ENCODE results near the gene WDR81.

Gene WDR81

GRCh38 chr17:1742371-1743087 lies 18.0 kb downstream of the WDR81 start, which contains the start of gene SERPINF2:
TSS of gene SERPINF2 (plus strand) at chr17:1742871. CDS start at chr17:1744996, 2,125 bp downstream.
- Histone ChIP-seq H3K36me3 (ENCODE audit: insufficient read depth, low read length) (no peaks in the 10 kb centered on the region), H3K9ac (ENCODE audit: insufficient read length) (no peak within 1 kb of the TSS), H3K27ac (no peak within 1 kb of the TSS), H3K4me3 (no peak within 1 kb of the TSS), H3K9me3 (ENCODE audit: low read depth, low read length) (no peaks in the 10 kb centered on the region)
- DNase-seq (ENCODE audit: low read depth, low spot score) = no peak
- TF ChIP-seq POLR2AphosphoS5 (IDR thresholded peaks at IDR 0.05; ENCODE audit: borderline replicate concordance, low read depth, low read length) (no peak), FOXP2 (optimal IDR thresholded peaks at IDR 0.05; ENCODE audit: control extremely low read depth, extremely low read length, insufficient read depth) (no peak), EZH2 (IDR thresholded peaks at IDR 0.05) (no peak)

GRCh38 chr17:1743088-1743439 lies 18.6 kb downstream of the WDR81 start:
- Histone ChIP-seq H3K36me3 (ENCODE audit: insufficient read depth, low read length) (no peaks in the 10 kb centered on the region), H3K27ac (no peak overlapping the region), H3K9ac (ENCODE audit: insufficient read length) (no peak overlapping the region), H3K9me3 (ENCODE audit: low read depth, low read length) (no peaks in the 10 kb centered on the region), H3K4me3 (no peak overlapping the region)
- DNase-seq (ENCODE audit: low read depth, low spot score) = no peak
- no peak for TF ChIP-seq EZH2 (IDR thresholded peaks at IDR 0.05)

GRCh38 chr17:1744551-1745512 lies 20.3 kb downstream of the WDR81 start:
- Histone ChIP-seq H3K27ac (no peak overlapping the region), H3K9ac (ENCODE audit: insufficient read length) (no peak overlapping the region), H3K9me3 (ENCODE audit: low read depth, low read length) (no peaks in the 10 kb centered on the region), H3K36me3 (ENCODE audit: insufficient read depth, low read length) (no peaks in the 10 kb centered on the region), H3K4me3 (no peak overlapping the region)
- DNase-seq (ENCODE audit: low read depth, low spot score) = no peak
- TF ChIP-seq FOXP2 (optimal IDR thresholded peaks at IDR 0.05; ENCODE audit: control extremely low read depth, extremely low read length, insufficient read depth) = no peak
- TF ChIP-seq POLR2AphosphoS5 (IDR thresholded peaks at IDR 0.05; ENCODE audit: borderline replicate concordance, low read depth, low read length) = no peak
- TF ChIP-seq EZH2 (IDR thresholded peaks at IDR 0.05) = no peak

GRCh38 chr17:1745513-1746020 lies 21.1 kb downstream of the WDR81 start:
- Histone ChIP-seq H3K4me3 (no peak overlapping the region), H3K27ac (no peak overlapping the region), H3K36me3 (ENCODE audit: insufficient read depth, low read length) (no peaks in the 10 kb centered on the region), H3K9me3 (ENCODE audit: low read depth, low read length) (no peaks in the 10 kb centered on the region), H3K9ac (ENCODE audit: insufficient read length) (no peak overlapping the region)
- TF ChIP-seq FOXP2 (optimal IDR thresholded peaks at IDR 0.05; ENCODE audit: control extremely low read depth, extremely low read length, insufficient read depth) (no peak), EZH2 (IDR thresholded peaks at IDR 0.05) (no peak), POLR2AphosphoS5 (IDR thresholded peaks at IDR 0.05; ENCODE audit: borderline replicate concordance, low read depth, low read length) (no peak)
- DNase-seq (ENCODE audit: low read depth, low spot score) = no peak

DNA sequence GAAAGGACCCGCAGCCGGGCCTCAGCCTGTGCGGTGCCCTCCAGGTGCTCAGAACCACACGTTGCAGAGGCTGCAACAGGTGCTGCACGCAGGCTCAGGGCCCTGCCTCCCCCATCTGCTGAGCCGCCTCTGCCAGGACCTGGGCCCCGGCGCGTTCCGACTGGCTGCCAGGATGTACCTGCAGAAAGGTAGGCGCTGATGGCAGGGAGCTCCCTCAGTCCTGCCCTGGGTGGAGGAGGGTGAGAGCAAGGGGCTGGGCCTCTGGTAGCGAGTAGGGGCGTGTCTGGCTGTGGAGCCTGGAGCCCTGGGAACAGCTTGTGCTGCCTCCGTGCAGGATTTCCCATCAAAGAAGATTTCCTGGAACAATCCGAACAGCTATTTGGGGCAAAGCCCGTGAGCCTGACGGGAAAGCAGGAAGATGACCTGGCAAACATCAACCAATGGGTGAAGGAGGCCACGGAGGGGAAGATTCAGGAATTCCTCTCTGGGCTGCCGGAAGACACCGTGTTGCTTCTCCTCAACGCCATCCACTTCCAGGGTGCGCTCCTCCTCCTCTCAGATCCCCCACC lies 22.6 kb downstream of the WDR81 start:
- Histone ChIP-seq H3K9me3 (ENCODE audit: low read depth, low read length) (no peaks in the 10 kb centered on the region), H3K9ac (ENCODE audit: insufficient read length) (no peak overlapping the region), H3K36me3 (ENCODE audit: insufficient read depth, low read length) (no peaks in the 10 kb centered on the region), H3K4me3 (no peak overlapping the region), H3K27ac (no peak overlapping the region)
- TF ChIP-seq EZH2 (IDR thresholded peaks at IDR 0.05) (no peak), FOXP2 (optimal IDR thresholded peaks at IDR 0.05; ENCODE audit: control extremely low read depth, extremely low read length, insufficient read depth) (no peak), POLR2AphosphoS5 (IDR thresholded peaks at IDR 0.05; ENCODE audit: borderline replicate concordance, low read depth, low read length) (no peak)
- DNase-seq (ENCODE audit: low read depth, low spot score) = no peak

- no peaks in the 10 kb centered on the region for H3K9me3 ChIP-seq (ENCODE audit: low read depth, low read length)
- TF ChIP-seq POLR2AphosphoS5 (IDR thresholded peaks at IDR 0.05; ENCODE audit: borderline replicate concordance, low read depth, low read length) (no peak), EZH2 (IDR thresholded peaks at IDR 0.05) (no peak)
These were observed 26.1 kb downstream of the WDR81 start for GRCh38 chr17:1750628-1751027.

GRCh38 chr17:1752425-1753262 lies 28.1 kb downstream of the WDR81 start:
- Histone ChIP-seq H3K9ac (ENCODE audit: insufficient read length) (no peak overlapping the region), H3K27ac (no peak overlapping the region), H3K4me3 (no peak overlapping the region), H3K36me3 (ENCODE audit: insufficient read depth, low read length) (no peaks in the 10 kb centered on the region), H3K9me3 (ENCODE audit: low read depth, low read length) (no peaks in the 10 kb centered on the region)
- DNase-seq (ENCODE audit: low read depth, low spot score) = no peak
- TF ChIP-seq POLR2AphosphoS5 (IDR thresholded peaks at IDR 0.05; ENCODE audit: borderline replicate concordance, low read depth, low read length) = no peak
- no peak for TF ChIP-seq FOXP2 (optimal IDR thresholded peaks at IDR 0.05; ENCODE audit: control extremely low read depth, extremely low read length, insufficient read depth)
- no peak for TF ChIP-seq EZH2 (IDR thresholded peaks at IDR 0.05)

More at GRCh38 chr17:1750628-1751027, 26.1 kb downstream of the WDR81 start:
- DNase-seq (ENCODE audit: low read depth, low spot score) = no peak
- no peak overlapping the region for H3K27ac ChIP-seq
- no peak overlapping the region for H3K9ac ChIP-seq (ENCODE audit: insufficient read length)
- no peak overlapping the region for H3K4me3 ChIP-seq
- no peaks in the 10 kb centered on the region for H3K36me3 ChIP-seq (ENCODE audit: insufficient read depth, low read length)

Measured in SK-N-MC (cell line).